Activated B cell treated with CpG ODN at 0.5 μM for 24 hours (primary cell): ENCODE data around the gene TFAP2C. TPM values are rescaled to one million over a fixed set of nuclear protein-coding genes. Genes with fewer than 3 reads are reported as not detected.

Experiments
- ATAC-seq: fragments of 200-7000 bp; cut with Tn5 transposase; one replicate; pipeline ENCODE4 v1.10.0; 2021; ENCODE audit warnings: low read depth, mild to moderate bottlenecking, moderate library complexity
- CTCF ChIA-PET: fragments of 350-600 bp; sonication (Branson Sonifier 250); formaldehyde crosslinking; loops from one replicate; lab custom pipeline; 2021; ENCODE audit warnings: antibody characterized with exemption; lab: Charles Lee
- POLR2A ChIA-PET: fragments of 350-600 bp; sonication (Branson Sonifier 250); formaldehyde crosslinking; loops from one replicate; lab custom pipeline; 2021; ENCODE audit warnings: antibody characterized with exemption; lab: Charles Lee
- DNase-seq: peaks from one replicate; pipeline ENCODE4 v3.0.0; 2022
- H3K27ac Mint-ChIP-seq: one replicate; pipeline ENCODE4 v1.8.0; 2020; ENCODE audit warnings: mixed read lengths
- H3K27me3 Mint-ChIP-seq: one replicate; pipeline ENCODE4 v1.8.0; 2021; ENCODE audit warnings: mixed read lengths
- H3K36me3 Mint-ChIP-seq: one replicate; pipeline ENCODE4 v1.8.0; 2021; ENCODE audit warnings: low read depth, mixed read lengths
- H3K4me1 Mint-ChIP-seq: one replicate; pipeline ENCODE4 v1.8.0; 2021; ENCODE audit warnings: mixed read lengths
- H3K4me3 Mint-ChIP-seq: one replicate; pipeline ENCODE4 v1.8.0; 2020; ENCODE audit warnings: mild to moderate bottlenecking, mixed read lengths
- H3K9me3 Mint-ChIP-seq: one replicate; pipeline ENCODE4 v1.8.0; 2020; ENCODE audit warnings: mixed read lengths
- CTCF ChIP-seq: fragments of 200-600 bp; IDR thresholded peaks from one replicate; pipeline ENCODE4 v1.8.0; 2022; ENCODE audit warnings: antibody characterized with exemption, mild to moderate bottlenecking
- intact Hi-C: fragments of 100-400 bp; cut with micrococcal nuclease; formaldehyde crosslinking; loops from one replicate; pipeline ENCODE4 v1.15.1; 2024
- total RNA-seq: library from RNA; stranded (reverse); gene quantifications from 2 replicates; pipeline ENCODE4 v1.2.3, GENCODE V29; 2022

TFAP2C gene
- total RNA-seq, 1 donor from 2014 or later, result not detected

- ATAC-seq (no peak), DNase-seq (no peak)
- Mint-ChIP-seq H3K4me1 (peaks cover 15% of the 10 kb centered on the region), H3K27ac (no peak overlapping the region), H3K4me3 (no peak overlapping the region), H3K27me3 (peaks cover 43% of the 10 kb centered on the region), H3K36me3 (no peaks in the 10 kb centered on the region), H3K9me3 (no peaks in the 10 kb centered on the region)
- ChIA-PET POLR2A (no interaction called here), CTCF (no interaction called here)
- TF ChIP-seq CTCF, result no peak
- intact Hi-C loops, result no loop called here
Observed at GRCh38 chr20:56624786-56625681, 4.1 kb upstream of the TFAP2C start.

GRCh38 chr20:56625837-56626236 lies 3.3 kb upstream of the TFAP2C start:
- no peaks in the 10 kb centered on the region for H3K36me3 Mint-ChIP-seq
- H3K9me3 Mint-ChIP-seq, result no peaks in the 10 kb centered on the region
- H3K4me1 Mint-ChIP-seq, result peaks cover 15% of the 10 kb centered on the region
- no peak overlapping the region for H3K27ac Mint-ChIP-seq
- peaks cover 43% of the 10 kb centered on the region for H3K27me3 Mint-ChIP-seq
- no peak for ATAC-seq
- POLR2A ChIA-PET, result no interaction called here
- no peak for DNase-seq
- intact Hi-C loops, result no loop called here
- CTCF ChIA-PET, result no interaction called here
- no peak for TF ChIP-seq CTCF
- H3K4me3 Mint-ChIP-seq, result no peak overlapping the region

- intact Hi-C loops, result no loop called here
- no peak for TF ChIP-seq CTCF
- ChIA-PET POLR2A (no interaction called here), CTCF (no interaction called here)
- ATAC-seq (no peak), DNase-seq (no peak)
- H3K27ac Mint-ChIP-seq, result no peak overlapping the region
- H3K9me3 Mint-ChIP-seq, result no peaks in the 10 kb centered on the region
- H3K4me1 Mint-ChIP-seq, result peaks cover 15% of the 10 kb centered on the region
- no peaks in the 10 kb centered on the region for H3K36me3 Mint-ChIP-seq
- no peak overlapping the region for H3K4me3 Mint-ChIP-seq
- peaks cover 44% of the 10 kb centered on the region for H3K27me3 Mint-ChIP-seq
Observed at GRCh38 chr20:56626367-56627121, 2.6 kb upstream of the TFAP2C start.

- CTCF ChIA-PET, result no interaction called here
- peak overlapping the region; percentile 38 for H3K4me3 Mint-ChIP-seq
Observed at GRCh38 chr20:56627122-56628014, 1.7 kb upstream of the TFAP2C start.

More at GRCh38 chr20:56627122-56628014, 1.7 kb upstream of the TFAP2C start:
- intact Hi-C loops, result no loop called here
- DNase-seq, result no peak
- H3K36me3 Mint-ChIP-seq, result no peaks in the 10 kb centered on the region
- TF ChIP-seq CTCF, result no peak
- no peak overlapping the region for H3K27ac Mint-ChIP-seq
- peaks cover 45% of the 10 kb centered on the region for H3K27me3 Mint-ChIP-seq
- H3K9me3 Mint-ChIP-seq, result no peaks in the 10 kb centered on the region
- peaks cover 15% of the 10 kb centered on the region for H3K4me1 Mint-ChIP-seq
- POLR2A ChIA-PET, result no interaction called here
- ATAC-seq, result no peak
